AG09319 (cell line): ENCODE measurements around the gene PRM2.

Source experiments
- DNase-seq: peaks from one replicate; pipeline ENCODE4 v3.0.0-alpha.2; 2010; ENCODE audit warnings: low read depth; ENCODE audit errors: extremely low read depth
- CTCF ChIP-seq: IDR thresholded peaks from 2 replicates; pipeline ENCODE4 v1.5.1; 2011; ENCODE audit warnings: low read depth, mild to moderate bottlenecking, inconsistent platforms, low read length, moderate library complexity

PRM2 gene

GRCh38 chr16:11231367-11231970 lies 44.8 kb downstream of the PRM2 start:
- TF ChIP-seq CTCF: no peak
- no peak for DNase-seq

GRCh38 chr16:11229906-11230305 lies 46.4 kb downstream of the PRM2 start:
- DNase-seq: no peak
- TF ChIP-seq CTCF: no peak

GRCh38 chr16:11229432-11229831 lies 46.8 kb downstream of the PRM2 start:
- no peak for TF ChIP-seq CTCF
- no peak for DNase-seq

GRCh38 chr16:11225677-11226549 lies 50.4 kb downstream of the PRM2 start:
- no peak for TF ChIP-seq CTCF
- no peak for DNase-seq
